CD4-positive, alpha-beta T cell treated with Interleukin-1 beta for 1 hour (primary cell): ENCODE data around the gene RBBP8NL.

ENCODE experiments used
- DNase-seq, 2 donors: peaks; one replicate each; pipeline ENCODE4 v3.0.0-alpha.2; 2020 to 2022

Gene RBBP8NL

DNA sequence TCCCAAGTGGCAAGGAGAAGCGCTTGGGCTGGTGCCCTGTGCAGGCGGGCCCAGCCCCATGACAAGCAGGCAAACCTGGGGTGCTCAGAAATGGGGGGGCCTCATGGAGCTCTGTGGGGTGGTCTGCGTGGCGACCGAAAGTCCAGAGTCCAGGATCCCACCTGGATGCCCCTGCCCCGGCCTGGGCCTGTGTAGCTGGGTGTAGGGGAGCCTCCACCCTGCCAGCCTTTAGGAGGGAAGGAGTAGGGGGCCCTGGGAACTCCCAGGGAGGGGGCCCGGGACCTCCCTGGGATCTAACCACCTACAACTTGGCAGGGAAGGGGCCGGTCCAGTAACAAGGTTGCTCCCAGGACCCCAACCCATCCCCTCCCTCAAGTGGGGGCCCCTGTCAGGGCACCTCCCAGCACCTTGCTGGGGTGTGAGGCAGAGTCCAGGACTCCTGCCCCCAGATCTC, 55.7 kb downstream of the RBBP8NL start:
- no peak for DNase-seq

DNA sequence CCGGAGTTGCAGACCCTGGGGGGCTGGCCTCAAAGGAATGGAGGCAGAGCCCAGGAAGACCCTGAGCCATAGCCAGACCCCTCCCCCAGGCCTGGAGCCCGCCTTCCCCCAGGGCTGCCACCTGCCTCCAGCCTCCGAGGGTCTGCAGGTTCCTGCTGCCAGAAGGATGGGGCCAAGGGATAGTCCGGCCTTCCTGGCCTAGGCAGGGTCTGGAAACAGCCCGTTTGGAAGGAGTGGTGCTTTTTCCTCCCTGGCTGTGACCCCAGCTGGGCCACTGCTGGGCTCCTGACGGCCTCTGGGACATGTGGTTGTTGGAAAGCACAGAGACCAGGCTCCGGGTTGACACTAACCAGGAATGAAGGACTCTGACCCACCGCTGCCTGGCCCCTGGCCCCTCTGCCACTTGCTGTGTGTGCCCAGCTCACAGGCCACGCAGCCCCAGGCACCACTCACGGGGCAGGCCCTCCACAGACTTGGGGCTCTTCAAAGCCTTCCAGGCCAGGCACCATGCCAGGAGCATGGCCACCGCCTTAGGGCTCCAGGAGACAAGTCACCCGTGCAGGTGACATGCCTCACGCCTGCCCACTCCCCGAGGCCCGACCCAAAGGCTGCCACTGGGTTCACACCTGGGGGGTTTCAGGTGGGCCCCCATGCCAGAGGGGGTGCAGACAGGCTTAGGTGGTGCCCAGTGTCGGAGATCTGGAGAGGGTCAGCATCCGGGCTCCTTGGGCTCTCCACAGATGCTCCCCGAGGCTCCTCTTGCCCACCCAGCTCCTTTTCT, 56.3 kb downstream of the RBBP8NL start:
- no peak for DNase-seq

DNA sequence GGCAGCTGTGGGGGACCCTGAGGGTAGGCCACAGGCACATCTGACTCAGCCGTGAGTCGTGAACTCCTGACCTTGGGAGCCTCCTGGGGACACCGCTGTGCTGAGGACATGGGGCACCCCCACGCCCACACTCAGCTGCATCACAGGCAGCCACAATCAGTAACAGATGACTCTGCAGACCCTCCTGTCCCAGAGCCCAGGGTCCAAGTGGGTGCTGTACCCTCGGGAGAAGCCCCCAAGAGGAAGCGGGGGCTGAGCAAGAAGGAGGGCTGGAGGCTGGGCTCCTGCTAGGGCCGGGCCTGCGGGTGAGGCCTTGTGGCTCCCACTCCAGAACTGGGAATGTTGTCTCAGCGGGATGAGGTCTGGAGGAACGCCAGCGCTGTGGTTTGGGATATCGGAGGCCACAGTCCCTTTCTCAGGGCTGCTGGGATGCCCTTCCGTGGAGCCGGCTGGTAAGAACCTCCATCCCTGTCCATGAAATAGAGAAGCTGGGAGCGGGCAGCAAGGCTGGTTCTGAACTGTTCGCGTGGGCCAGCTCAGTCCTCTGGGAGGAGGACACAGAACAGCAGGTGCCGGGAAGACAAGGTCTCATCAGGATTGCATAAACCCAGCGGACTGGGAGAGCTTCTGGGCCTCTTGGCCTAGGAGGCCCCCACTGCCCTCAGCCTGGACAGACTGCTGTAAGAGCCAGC, 57.1 kb downstream of the RBBP8NL start:
- DNase-seq, result no peak

DNA sequence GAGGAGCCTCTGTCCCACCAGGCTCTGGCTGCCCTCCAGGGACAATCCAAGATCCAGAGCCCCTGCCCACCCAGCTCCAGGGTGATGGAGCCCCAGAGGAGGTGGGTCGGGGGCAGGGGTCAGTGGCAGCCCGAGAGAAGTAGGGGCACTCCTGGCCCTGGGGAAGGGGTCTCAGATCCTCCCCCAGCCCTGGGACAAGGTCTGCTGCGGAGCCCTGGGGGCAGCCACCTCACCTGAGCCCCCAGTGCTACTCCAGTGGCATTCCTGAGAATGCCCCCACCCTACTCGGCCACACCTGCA, 57.6 kb downstream of the RBBP8NL start:
- DNase-seq, result no peak

DNA sequence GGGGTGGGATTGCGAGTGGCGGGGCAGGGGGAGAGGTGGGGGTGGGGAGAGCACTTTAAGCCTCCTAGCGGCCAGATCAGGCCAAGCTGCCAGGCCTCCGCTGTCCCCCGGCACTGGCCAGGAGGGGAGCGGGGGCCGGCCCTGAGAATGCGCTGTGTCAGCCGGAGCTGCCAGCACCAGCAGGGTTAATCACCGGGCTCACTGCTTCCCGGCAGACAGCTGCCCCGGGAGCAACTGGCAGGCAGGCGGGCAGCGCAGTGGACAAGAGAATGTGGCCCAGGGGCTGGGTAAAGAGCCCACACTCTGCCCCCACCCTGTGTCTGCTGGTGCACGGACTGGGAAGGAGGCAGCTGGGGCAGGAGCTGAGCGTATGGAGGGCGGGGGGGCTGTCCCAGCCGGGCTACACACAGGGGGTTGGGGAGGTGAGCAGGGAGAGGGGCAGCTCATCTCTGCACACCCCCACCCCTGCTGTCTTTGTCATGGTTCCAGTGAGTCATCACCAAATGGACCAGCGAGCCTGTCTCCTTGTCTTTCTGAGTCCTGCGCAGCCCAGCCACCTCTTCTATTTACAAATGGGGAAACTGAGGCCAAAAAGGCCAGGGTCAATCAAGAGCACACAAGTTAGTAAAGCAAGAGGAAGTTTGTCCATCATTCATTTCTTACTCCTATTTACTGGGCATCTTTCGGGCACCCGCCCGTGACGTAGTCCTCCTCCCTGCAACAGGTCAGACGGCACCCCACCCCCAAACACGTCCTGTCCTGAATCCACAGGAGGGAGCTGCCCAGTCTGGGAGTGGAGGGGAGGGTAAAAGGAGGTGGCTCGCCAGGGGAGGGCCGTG, 58.1 kb downstream of the RBBP8NL start:
- no peak for DNase-seq

DNA sequence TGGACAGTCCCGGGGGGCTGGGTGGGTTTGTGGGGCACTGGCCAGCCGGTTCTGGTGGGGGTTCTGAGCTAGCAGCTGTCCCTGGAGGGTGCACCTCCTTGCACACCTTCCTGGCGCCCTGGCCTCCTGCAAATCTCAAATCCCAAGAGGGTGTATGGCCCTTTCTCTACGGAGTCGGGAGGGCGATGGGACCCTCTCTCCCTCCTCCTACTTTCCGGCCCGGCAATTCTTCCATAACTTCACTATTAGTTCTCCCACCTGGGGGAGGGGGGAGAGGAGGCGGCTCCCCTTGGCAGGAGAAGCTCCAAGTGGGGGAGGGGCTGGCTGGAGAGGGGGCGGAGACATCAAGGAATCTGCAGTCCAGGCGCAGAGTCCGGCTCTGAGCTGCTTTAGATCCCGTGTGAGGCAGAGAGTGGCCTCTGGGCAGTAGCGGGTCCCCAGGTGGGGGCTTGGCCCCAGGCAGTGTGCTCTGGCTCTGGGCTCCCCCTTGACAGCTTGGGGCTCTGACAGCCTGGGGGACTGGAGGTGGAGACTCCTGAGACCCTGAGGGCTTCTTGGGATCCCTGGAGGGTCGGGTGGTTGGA, 58.9 kb downstream of the RBBP8NL start:
- no peak for DNase-seq

DNA sequence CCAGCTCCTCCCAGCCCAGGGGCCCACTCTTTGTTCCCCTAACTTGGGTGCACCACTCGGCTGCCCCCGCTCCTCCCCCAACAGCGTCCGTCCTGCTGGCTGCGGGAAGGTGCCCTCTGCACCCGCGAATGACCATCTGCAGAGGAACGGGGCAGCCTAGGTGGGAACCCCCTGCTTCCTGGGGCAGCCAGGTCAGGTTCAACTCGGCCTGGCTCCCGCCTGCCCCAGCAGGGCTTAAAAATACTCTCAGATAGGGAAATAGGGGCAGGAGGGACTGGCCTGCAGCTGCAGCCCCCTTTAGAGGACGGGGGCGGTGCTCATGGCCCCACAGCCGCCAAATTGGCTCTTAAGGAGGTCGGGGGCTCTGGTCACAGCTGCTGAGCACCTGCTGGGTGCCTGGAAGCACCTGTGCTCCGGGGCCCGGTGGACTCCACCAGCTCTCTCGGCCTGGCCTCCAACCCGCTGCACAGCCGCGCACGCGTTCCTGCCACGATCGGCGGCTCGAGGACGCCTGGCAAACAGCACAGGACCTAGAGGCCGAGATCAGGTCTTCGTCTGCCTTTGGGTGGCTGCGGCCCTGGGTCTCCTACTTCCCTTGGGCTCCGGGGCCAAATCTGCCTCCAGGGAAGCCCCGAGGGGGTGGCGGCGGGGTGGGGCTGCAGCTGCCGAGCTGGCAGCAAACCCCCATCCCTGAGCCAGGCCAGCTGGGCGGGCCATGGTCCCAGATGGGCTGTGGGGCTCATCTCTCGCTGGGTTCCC, 59.5 kb downstream of the RBBP8NL start:
- DNase-seq, result no peak

DNA sequence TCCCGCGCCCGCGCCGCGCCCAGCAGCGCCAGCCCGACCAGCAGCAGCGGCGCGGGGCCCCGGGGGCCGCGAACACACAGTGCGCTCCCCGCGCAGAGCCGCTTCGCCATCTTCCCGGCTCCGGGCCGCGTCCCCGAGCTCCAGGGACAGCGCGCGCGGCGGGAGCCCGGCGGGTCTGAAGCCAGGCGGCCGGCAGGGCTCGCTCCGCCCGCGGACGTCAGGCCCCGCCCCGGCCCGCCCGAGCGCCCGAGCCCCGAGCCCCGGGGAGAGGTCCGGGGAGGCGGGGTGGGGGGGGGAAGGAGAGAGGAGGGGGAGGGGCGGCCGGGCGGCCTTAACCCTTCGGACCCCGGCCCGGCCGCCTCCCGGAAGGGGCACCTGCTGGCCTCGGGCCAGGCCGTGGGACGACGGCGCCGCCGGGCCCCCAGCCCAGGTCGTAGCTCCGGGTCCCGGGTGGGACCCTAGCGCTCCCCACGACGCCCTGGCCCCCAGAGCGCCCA, 60.2 kb downstream of the RBBP8NL start, which contains the start of gene LAMA5:
TSS of gene LAMA5 (minus strand) at position 177 of the 497 bp plus-strand sequence. CDS start at position 110, 67 bp downstream.
- no peak for DNase-seq

DNA sequence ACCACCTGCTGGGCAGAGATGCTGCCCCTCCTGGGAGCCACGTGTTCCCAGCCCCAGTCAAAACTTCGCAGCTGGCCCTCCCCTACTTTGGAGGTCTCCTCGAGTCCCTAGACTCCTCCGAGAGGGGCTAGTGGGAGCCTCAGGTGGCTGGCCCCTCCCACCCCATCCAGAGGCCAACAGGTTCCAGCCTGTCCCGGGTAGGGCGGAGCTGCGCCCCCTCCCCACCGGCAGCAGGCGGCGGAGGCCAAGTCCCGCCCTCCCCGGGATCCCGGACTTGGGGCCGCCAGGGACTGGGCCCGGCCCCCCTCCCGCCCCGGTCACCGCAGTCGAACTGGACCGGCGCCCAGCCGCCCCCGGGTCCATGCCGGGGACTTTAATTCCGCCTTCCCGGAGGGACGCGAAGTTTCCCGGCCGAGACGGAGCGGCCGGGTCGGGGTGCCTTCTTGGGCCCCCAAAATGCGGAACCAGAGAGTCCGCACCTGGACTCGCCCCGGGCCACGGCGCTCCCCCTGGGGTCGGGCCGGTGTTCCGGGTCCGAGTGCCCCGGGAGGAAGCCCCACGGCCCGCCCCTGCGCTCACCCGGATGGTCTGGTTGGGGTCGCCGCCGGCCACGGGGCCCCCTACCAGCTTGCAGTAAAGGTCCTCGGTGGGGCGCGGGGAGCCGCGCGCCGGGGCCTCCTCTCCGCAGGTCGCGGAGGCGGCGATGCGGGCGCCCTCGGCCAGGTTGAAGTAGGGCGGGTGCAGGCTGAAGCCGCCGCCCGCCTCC, 60.8 kb downstream of the RBBP8NL start:
- no peak for DNase-seq

DNA sequence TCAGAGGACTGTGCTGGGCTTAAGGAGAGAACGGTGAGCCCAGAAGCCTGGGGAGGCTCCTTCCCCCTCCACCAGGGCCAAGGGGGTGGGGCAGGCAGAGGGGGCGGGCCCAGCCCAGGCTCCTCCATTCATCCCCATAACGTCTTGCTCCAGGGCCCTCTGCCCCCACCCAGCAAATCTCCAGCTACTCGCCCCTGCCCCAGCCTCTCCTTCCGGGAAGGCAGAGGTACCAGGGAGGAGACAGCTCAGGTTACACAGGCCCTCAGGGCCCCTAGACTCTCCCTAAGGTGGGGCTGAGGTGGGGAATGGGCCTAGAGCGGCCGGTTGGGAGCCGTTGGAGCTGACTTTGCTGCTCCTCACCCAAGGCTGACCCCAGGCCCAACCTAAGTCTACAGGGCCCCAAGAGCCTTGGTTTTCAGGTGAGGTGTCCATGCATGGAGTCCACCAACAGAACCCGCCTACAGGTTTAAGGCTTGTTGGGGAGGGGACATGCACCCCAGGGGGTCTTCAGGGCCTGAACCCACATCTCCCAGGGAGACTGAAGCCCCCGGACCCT, 61.4 kb downstream of the RBBP8NL start:
- DNase-seq, result no peak

DNA sequence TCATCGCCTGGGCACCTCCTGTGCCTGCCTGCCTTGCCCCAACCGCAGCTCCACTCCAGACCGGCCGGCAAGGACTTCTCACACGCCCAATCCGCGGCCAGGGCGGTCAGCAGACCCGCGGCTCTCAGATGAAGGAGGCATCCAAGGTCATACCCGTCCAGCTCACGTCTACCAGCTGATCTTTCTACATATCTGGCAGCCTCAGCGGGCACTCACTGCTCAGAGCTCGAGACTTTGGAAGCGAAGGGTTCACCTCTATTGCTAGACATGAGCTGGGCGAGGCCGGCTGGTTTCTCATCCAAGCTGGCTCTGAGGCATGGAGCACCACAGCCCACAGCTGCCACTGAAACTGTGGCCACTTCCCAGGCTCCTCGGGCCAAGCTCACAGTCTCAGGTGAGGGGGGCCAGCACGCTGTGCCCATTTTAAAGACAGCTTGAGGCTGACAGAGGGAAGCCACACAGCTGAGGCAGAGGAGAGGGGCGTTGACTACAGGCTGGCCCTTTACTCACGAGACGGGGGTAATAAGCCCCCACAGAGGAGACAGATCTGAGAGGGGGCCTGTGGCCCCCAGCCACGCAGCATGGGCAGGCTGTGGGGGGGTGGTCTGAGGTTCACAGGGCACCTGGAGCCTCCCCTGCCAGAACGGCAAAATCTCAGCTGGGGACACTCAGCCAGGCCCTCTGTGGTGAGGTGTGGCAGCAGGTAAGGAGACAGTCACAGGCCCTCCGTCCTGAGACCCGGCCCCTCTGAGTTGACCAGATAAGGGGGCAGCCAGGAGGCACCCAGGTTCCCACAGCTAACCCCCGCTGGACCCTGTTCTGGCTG, 62.2 kb downstream of the RBBP8NL start:
- DNase-seq, result no peak

DNA sequence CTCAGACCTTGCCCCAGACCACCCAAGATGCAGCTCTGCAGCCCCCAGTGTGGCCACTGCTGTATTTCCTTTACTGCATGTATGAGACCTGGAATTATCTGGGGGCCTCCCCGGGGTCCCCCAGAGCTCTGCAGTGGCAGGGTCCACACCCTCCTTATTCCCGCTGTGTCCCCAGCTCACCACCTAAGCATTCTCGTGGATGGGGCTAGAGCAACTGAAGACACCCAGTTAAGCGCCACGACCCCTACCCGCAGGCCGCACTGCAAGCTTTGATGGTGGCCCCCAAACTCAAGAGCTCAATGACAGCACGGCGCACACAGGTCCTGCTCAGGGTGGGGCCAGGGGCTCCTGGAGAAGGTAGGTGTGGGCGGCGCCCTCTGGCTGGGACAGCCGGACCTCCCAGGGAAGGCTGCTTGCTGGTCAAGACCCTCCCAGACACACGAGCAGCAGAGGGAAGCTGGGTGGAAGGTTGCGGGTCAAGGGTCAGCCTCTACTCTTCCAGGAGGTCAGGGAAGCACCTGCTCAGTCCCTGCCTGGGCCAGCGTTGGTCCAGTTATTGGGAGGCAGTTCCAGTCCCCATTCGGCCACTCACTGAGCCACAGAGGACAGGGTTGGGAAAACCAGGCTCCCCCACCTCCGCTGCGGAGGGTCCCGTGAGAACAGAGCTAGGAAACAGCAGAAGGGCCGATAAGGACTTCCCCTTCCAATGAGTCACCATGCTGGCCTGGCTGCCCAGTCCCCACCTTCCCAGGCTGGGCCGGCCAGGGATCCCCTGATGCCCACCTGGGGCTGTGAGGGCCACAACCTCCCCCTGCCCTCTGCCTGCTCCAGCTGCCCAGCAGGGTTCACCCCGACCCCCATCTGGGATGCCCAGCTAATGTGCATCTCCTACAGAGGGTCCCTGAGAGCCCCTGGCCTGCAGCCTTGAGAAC, 63.2 kb downstream of the RBBP8NL start:
- DNase-seq, result no peak

DNA sequence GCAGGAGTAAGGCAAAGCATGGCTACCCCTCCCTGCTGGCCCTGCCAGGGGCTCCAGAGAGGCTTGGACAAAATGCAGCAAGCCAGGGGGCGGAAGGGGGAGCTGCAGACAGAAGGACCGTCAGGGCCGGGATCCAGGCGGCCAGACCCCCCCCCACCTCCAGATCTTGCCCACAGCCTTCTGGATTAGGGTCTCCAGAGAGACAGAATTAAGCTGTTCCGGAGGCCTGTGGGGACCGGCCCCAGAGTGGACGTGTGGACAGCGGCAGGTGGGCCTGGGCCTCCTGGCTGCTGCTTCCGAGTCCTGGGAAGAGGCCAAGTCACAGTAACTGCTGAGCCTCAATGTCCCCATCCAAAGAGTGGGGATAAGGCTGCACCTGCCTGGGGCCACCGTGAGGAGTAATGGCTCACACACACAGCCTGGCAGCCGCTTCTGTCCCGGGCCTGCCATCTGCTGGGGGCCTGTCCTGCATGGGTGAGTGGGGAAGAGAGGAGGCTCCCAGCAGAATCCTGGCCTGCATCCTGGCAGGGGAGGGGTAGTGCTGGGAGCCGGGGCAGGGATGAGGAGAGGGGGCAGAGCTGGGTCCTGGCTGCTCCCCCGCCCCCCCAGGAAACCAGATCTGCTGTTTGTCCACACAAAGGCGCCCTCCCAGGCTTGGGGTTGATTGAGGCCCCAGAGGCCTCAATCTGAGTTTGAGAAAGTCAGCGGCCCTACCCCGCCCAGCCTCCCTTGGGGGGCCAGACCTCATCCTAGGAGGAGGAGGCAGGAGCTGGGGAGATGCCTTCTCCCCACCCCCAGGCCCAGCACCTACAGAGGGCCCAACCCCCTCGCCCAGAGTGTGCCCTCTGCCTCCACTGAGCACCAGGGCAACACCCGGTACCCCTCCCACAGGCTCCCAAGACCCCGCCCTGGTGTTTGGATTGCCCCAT, 64.1 kb downstream of the RBBP8NL start:
- no peak for DNase-seq

DNA sequence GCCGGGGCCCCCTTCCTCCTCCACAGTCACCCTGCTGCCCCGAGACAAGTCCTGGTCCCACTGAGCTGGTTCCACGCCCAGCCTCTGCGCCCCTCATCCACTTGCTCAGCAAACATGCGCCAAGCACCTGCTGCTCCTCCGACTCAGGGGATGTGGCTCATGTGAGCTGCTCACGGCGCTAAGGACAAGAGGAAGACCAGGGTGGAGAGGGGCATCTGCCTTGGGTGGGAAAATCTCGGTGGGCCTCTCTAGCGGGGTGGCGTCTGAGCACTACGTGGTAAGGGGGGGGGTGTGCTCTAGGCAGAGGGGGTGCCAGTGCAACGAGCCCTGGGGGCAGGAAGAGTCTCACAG, 64.8 kb downstream of the RBBP8NL start:
- DNase-seq, result no peak

DNA sequence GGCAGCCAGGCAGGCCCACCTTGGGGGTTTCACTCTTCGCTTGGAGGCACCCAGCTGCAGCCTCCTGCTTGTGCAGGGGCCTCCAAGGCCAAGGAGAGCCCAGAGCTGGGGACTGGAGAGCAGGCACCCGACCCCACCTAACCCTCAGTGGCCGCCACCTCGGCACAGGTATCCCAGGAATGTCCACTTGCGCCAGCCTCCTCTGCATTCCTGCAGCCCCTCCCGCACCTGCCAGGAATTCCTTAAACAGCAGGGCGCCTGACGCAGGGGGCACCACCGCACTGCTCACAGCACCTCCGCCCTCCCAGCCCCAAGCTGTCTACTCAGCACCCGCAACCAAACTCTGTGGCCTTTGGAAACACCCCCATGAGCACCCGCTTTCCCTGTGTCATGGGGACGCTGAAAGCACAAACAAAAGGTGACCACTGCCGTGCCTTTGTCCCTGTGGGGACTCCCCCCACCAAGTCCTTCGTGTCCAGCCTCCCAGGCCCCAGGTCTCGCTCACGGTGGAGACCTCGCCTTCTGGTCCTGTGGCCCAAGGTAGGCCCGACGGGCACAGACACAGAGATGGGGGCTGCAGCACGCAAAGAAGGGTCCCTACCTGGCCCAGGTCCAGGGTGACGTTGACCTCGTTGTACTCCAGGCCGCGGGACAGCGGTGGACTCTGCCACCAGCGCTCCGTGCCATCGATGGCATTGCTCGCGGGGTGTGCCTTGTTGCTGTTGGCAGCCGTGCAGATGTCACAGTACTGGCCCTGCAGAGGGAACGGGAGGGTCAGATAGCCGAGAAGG, 65.3 kb downstream of the RBBP8NL start:
- DNase-seq, result no peak

DNA sequence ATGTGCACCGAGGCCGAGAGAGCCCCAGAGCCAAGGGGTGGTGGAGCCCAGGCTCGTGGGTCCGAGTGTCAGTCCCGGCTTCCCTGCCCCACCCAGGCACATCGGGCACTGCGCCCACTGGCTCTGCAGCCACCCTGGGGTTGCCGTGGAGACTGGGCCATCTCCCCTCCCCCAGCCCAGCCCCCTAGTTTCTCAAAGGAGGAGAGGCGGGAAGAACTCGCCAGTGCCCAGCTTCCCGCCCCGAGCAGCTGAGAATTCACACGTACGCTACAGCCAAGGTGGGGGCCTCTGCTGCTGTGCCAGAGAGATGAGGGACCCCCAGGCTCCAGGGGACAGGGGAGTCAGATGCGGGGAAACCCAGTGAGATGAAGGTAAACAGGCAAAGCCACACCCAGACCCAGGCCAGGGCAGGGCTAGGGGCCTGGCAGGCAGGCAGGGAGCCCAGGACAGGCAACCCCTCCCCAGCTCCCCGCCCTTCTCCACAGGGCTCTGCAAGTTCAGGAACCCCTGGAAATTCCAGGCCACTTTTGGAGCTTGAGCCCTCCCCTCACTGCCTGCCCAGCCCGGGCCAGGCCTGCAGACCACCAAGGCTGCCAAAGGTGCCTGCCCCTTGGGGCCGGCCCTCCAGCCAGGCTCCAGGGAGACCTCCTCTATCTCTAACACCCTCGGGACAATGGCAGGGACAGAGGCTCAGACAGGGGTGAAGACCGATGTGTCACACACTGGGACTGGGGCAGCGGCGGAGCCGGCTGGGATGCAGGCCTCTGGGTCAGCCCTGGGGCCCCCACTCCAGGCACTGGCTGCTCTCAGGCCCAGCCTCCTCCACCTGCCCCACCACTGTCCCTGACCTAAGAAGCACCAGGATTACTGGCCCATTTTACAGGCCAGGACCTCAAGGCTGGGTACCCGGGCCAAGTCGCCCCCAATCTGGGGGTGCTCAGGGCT, 66.2 kb downstream of the RBBP8NL start:
- DNase-seq, result no peak
